Naive thymus-derived CD4-positive, alpha-beta T cell (primary cell): ENCODE data around the gene BAD. TPM values are rescaled to one million over a fixed set of nuclear protein-coding genes. Genes with fewer than 3 reads are reported as not detected.

Experiments used
- ATAC-seq: fragments of 150-1000 bp; cut with Tn5 transposase; 2 replicates; pipeline ENCODE4 v1.10.0; 2021; ENCODE audit warnings: mild to moderate bottlenecking, moderate library complexity
- CTCF ChIA-PET: fragments of 350-600 bp; sonication (Branson Sonifier 250); formaldehyde crosslinking; loops from one replicate; lab custom pipeline; 2021; ENCODE audit warnings: antibody characterized with exemption; lab: Charles Lee
- POLR2A ChIA-PET: fragments of 350-600 bp; sonication (Branson Sonifier 250); formaldehyde crosslinking; loops from one replicate; lab custom pipeline; 2021; ENCODE audit warnings: antibody characterized with exemption, inconsistent platforms; lab: Charles Lee
- DNase-seq, 9 donors: peaks; one replicate each; pipeline versions ENCODE4 v3.0.0 to v3.0.0-alpha.2; 2020 to 2022; ENCODE audit warnings: mixed read lengths in 1 of 9
- H3K27ac ChIP-seq: one replicate; pipeline ENCODE4 v1.7.0; 2013; ENCODE audit warnings: mild to moderate bottlenecking, low read depth, low read length, moderate library complexity
- H3K27me3 ChIP-seq, 2 donors: one replicate each; pipeline ENCODE4 v1.7.0; 2013; ENCODE audit warnings: low read length in 2 of 2, mild to moderate bottlenecking in 2 of 2, moderate library complexity in 2 of 2; ENCODE audit not compliant: control insufficient read depth in 2 of 2, insufficient read depth in 2 of 2
- H3K36me3 ChIP-seq, 3 experiments: 1 replicate in 2 of 3; 2 replicates in 1 of 3; pipeline ENCODE4 v1.7.0; 2013; ENCODE audit warnings: low read length in 3 of 3, mild to moderate bottlenecking in 3 of 3, moderate library complexity in 1 of 3; ENCODE audit not compliant: insufficient read depth in 3 of 3, control insufficient read depth in 2 of 3
- H3K4me1 ChIP-seq, 2 donors: one replicate each; pipeline ENCODE4 v1.7.0; 2013; ENCODE audit warnings: low read length in 2 of 2, mild to moderate bottlenecking in 2 of 2, moderate library complexity in 1 of 2; ENCODE audit not compliant: control insufficient read depth in 2 of 2, insufficient read depth in 2 of 2
- H3K4me3 ChIP-seq: 2 replicates; pipeline ENCODE4 v1.7.0; 2013; ENCODE audit warnings: mild to moderate bottlenecking, low read length
- H3K9me3 ChIP-seq, 3 experiments: 1 replicate in 2 of 3; 2 replicates in 1 of 3; pipeline ENCODE4 v1.7.0; 2013; ENCODE audit warnings: low read length in 3 of 3; ENCODE audit not compliant: control insufficient read depth in 2 of 3
- H3K27ac Mint-ChIP-seq, 9 donors: one replicate each; pipeline ENCODE4 v1.8.0; 2020 to 2022; ENCODE audit warnings: mixed read lengths in 9 of 9, mild to moderate bottlenecking in 8 of 9, moderate library complexity in 5 of 9, inconsistent platforms in 2 of 9
- H3K27me3 Mint-ChIP-seq, 5 donors: one replicate each; pipeline ENCODE4 v1.8.0; 2021 to 2022; ENCODE audit warnings: mixed read lengths in 5 of 5, mild to moderate bottlenecking in 1 of 5
- H3K36me3 Mint-ChIP-seq, 5 donors: one replicate each; pipeline ENCODE4 v1.8.0; 2020 to 2022; ENCODE audit warnings: mixed read lengths in 5 of 5, mild to moderate bottlenecking in 3 of 5, inconsistent platforms in 1 of 5
- H3K4me1 Mint-ChIP-seq, 7 donors: one replicate each; pipeline ENCODE4 v1.8.0; 2020 to 2022; ENCODE audit warnings: mixed read lengths in 7 of 7, mild to moderate bottlenecking in 3 of 7, inconsistent platforms in 1 of 7
- H3K4me3 Mint-ChIP-seq, 10 donors: one replicate each; pipeline ENCODE4 v1.8.0; 2020 to 2022; ENCODE audit warnings: mild to moderate bottlenecking in 10 of 10, mixed read lengths in 10 of 10, moderate library complexity in 6 of 10, inconsistent platforms in 2 of 10
- H3K9me3 Mint-ChIP-seq, 11 donors: one replicate each; pipeline ENCODE4 v1.8.0; 2020 to 2022; ENCODE audit warnings: mixed read lengths in 11 of 11, mild to moderate bottlenecking in 4 of 11, inconsistent platforms in 1 of 11, moderate library complexity in 1 of 11
- intact Hi-C, 2 donors: fragments of 100-400 bp; cut with micrococcal nuclease; formaldehyde crosslinking; loops; one replicate each; pipeline ENCODE4 v1.15.1; 2023
- polyA plus RNA-seq, 2 donors: library from polyadenylated mRNA; unstranded; fragments of 300-500 nt; fragmentation: Illumina TruSeq; gene quantifications; one replicate each; pipeline ENCODE4 v1.2.3, GENCODE V29; 2021
- total RNA-seq, 6 experiments: library from RNA in 5 of 6; stranded (reverse) in 5 of 6; gene quantifications; 1 replicate in 5 of 6; 2 replicates in 1 of 6; pipeline ENCODE4 v1.2.3 and lab custom pipeline; 2021 to 2026

BAD gene
- total and polyA plus RNA-seq, 7 experiments from 2014 or later, result 17.5 to 41.1 (median 25.9) TPM

DNA sequence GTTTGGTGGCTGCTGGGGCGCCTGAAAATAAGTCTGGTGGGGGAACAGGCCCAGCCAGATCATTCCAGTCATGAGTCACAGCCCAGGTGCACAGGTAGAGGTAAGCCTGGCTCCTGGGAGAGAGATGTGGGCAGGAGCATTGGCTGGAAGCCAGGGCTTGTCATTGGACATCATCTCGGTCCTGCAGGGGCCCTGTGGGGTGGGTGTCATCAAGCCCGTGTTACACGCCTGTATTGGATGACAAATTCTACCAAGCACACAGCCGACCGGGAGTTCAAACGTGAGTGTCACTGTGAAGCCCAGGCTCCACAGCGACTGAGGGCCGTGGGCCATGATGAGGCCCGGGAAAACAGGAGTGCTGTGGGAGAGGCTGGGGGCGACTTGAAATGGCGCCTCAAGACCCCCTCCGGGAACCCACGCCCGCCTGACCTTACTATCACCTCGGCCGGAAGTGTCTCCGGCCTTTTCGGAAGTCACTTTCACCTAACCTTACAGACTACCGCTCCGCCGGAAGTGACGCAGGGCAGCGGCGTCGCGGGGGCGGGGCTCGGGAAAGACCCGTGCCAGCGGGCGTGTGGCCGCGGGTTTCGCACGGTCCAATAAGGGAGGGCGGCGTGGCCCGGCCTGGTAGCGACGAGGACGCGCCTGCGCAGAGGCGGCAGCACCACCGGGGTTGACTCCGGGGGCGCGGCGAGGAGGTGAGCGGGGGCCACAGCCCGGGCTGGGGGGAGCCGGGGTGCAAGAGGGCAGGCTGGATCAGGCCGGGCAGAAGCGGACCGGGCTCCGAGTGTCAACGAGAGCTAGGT, 43.8 kb downstream of the BAD start, which contains the start of gene FKBP2:
FKBP2 (plus strand) TSS at position 661 of the 806 bp plus-strand sequence. CDS start 1,293 bp downstream, outside the sequence.
- Mint-ChIP-seq H3K36me3 (peaks cover 0 to 6% (median 0%) of the 10 kb centered on the region in 5 donors), H3K27me3 (no peaks in the 10 kb centered on the region), H3K27ac (peak within 1 kb of the TSS; percentile 97 to 100 (median 99)), H3K4me1 (peaks cover 9 to 46% (median 31%) of the 10 kb centered on the region in 7 donors), H3K4me3 (peak within 1 kb of the TSS; percentile 80 to 95 (median 89)), H3K9me3 (no peaks in the 10 kb centered on the region)
- intact Hi-C loops, result loop anchor here (1.0 to 5.0 kb wide), 17 partner anchors 10 to 507 kb away; partner anchors contain the start of genes DNAJC4 (in 2 of the 2), ESRRA (in 2 of the 2), FERMT3 (in 2 of the 2) and GPR137 (in 2 of the 2)
- POLR2A ChIA-PET, result interaction anchor here (0.6 to 12.3 kb wide), 22 partner anchors 9 to 624 kb away, joined by 3 to 154 read pairs (median 4); partner anchors contain the start of genes DNAJC4, ESRRA, FERMT3 and NUDT22
- Histone ChIP-seq H3K4me3 (peak within 1 kb of the TSS; percentile 73), H3K27me3 (no peaks in the 10 kb centered on the region), H3K27ac (peak within 1 kb of the TSS; percentile 99), H3K4me1 (peaks cover 24 to 28% of the 10 kb centered on the region in 2 donors), H3K36me3 (peaks cover 0 to 30% (median 6%) of the 10 kb centered on the region in 3 experiments), H3K9me3 (no peaks in the 10 kb centered on the region)
- peak; percentile 97 to 99 (median 98) for DNase-seq
- ATAC-seq, result peak; percentile 78
- CTCF ChIA-PET, result interaction anchor here (1.0 to 1.8 kb wide), 6 partner anchors 8 to 64 kb away, joined by 3 to 11 read pairs (median 6); partner anchors contain the start of genes FERMT3, NUDT22, PLCB3 and TRPT1

- peak overlapping the region; percentile 99 for H3K27ac ChIP-seq
- peak overlapping the region; percentile 80 to 95 (median 89) for H3K4me3 Mint-ChIP-seq
- DNase-seq (no peak), ATAC-seq (no peak)
- no peaks in the 10 kb centered on the region for H3K27me3 ChIP-seq
- no peaks in the 10 kb centered on the region for H3K9me3 Mint-ChIP-seq
- peaks cover 27 to 28% of the 10 kb centered on the region in 2 donors for H3K4me1 ChIP-seq
- ChIA-PET CTCF (interaction anchor here (1.6 kb wide), 1 partner anchor 33 kb away, joined by 5 read pairs; the partner anchor contains the start of gene FERMT3), POLR2A (interaction anchor here (0.6 to 6.3 kb wide), 11 partner anchors 9 to 1486 kb away, joined by 3 to 58 read pairs (median 4); partner anchors contain the start of genes BAD, DNAJC4, ESRRA and FERMT3)
- H3K9me3 ChIP-seq, result no peaks in the 10 kb centered on the region
- peak overlapping the region; percentile 97 to 100 (median 99) for H3K27ac Mint-ChIP-seq
- H3K4me1 Mint-ChIP-seq, result peaks cover 14 to 51% (median 32%) of the 10 kb centered on the region in 7 donors
- no peaks in the 10 kb centered on the region for H3K27me3 Mint-ChIP-seq
- H3K36me3 ChIP-seq, result peaks cover 0 to 30% (median 6%) of the 10 kb centered on the region in 3 experiments
- H3K36me3 Mint-ChIP-seq, result peaks cover 0 to 8% (median 0%) of the 10 kb centered on the region in 5 donors
- intact Hi-C loops, result loop anchor here (2.0 to 5.0 kb wide), 6 partner anchors 31 to 507 kb away; partner anchors contain the start of genes BAD (in 1 of the 2), FERMT3 (in 1 of the 2), GPR137 (in 1 of the 2) and MACROD1 (in 1 of the 2)
- H3K4me3 ChIP-seq, result peak overlapping the region; percentile 73
Observed at GRCh38 chr11:64239662-64240434, 44.6 kb downstream of the BAD start.

- ChIA-PET POLR2A (interaction anchor here (0.9 to 6.3 kb wide), 7 partner anchors 8 to 1485 kb away, joined by 3 to 58 read pairs (median 4); partner anchors contain the start of genes DNAJC4, ESRRA, FERMT3 and NUDT22), CTCF (no interaction called here)
- H3K9me3 ChIP-seq, result no peaks in the 10 kb centered on the region
- H3K4me1 ChIP-seq, result peaks cover 25 to 29% of the 10 kb centered on the region in 2 donors
- H3K36me3 Mint-ChIP-seq, result peaks cover 0 to 8% (median 0%) of the 10 kb centered on the region in 5 donors
- peaks cover 14 to 51% (median 32%) of the 10 kb centered on the region in 7 donors for H3K4me1 Mint-ChIP-seq
- peak overlapping the region; percentile 42 for H3K27ac ChIP-seq
- peak overlapping the region in 2 of 10 donors; percentile 38 to 49 for H3K4me3 Mint-ChIP-seq
- peaks cover 0 to 30% (median 6%) of the 10 kb centered on the region in 3 experiments for H3K36me3 ChIP-seq
- intact Hi-C loops, result no loop called here
- H3K27me3 ChIP-seq, result no peaks in the 10 kb centered on the region
- DNase-seq (no peak), ATAC-seq (no peak)
- H3K27ac Mint-ChIP-seq, result peak overlapping the region; percentile 52 to 100 (median 80)
- no peaks in the 10 kb centered on the region for H3K9me3 Mint-ChIP-seq
- H3K27me3 Mint-ChIP-seq, result no peaks in the 10 kb centered on the region
- H3K4me3 ChIP-seq, result no peak overlapping the region
Observed at GRCh38 chr11:64238999-64239398, 45.5 kb downstream of the BAD start.

DNA sequence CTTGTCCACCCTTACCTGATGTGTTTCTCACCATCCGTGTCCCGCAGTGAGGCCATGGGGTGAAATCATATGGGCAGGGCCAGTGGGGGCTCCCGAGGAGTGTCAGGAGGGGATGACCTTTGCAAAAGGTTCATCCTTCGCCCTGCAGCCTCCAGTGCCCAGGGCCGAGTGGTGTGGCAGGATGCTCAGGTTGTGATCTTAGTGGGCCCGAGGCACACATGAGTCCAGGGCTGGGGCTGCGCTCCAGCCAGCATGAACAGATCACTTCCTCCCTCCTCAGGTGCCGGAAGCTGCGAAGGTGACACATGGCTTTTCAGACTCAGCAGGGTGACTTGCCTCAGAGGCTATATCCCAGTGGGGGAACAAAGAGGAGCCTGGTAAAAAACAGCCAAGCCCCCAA, 46.4 kb downstream of the BAD start:
- H3K36me3 Mint-ChIP-seq, result peaks cover 0 to 8% (median 0%) of the 10 kb centered on the region in 5 donors
- Histone ChIP-seq H3K36me3 (peaks cover 0 to 23% (median 6%) of the 10 kb centered on the region in 3 experiments), H3K9me3 (no peaks in the 10 kb centered on the region), H3K4me1 (peaks cover 22 to 36% of the 10 kb centered on the region in 2 donors), H3K27ac (peak overlapping the region; percentile 42), H3K4me3 (no peak overlapping the region), H3K27me3 (no peaks in the 10 kb centered on the region)
- intact Hi-C loops, result no loop called here
- H3K27me3 Mint-ChIP-seq, result no peaks in the 10 kb centered on the region
- no peaks in the 10 kb centered on the region for H3K9me3 Mint-ChIP-seq
- peaks cover 14 to 48% (median 34%) of the 10 kb centered on the region in 7 donors for H3K4me1 Mint-ChIP-seq
- ChIA-PET POLR2A (interaction anchor here (1.2 to 6.3 kb wide), 5 partner anchors 9 to 67 kb away, joined by 3 to 58 read pairs (median 5); partner anchors contain the start of genes ESRRA, FERMT3, NUDT22 and PPP1R14B), CTCF (no interaction called here)
- DNase-seq (no peak), ATAC-seq (no peak)
- H3K4me3 Mint-ChIP-seq, result peak overlapping the region in 2 of 10 donors; percentile 12 to 25
- H3K27ac Mint-ChIP-seq, result peak overlapping the region; percentile 41 to 100 (median 69)

- Mint-ChIP-seq H3K27ac (peak overlapping the region in 7 of 9 donors; percentile 41 to 99 (median 53)), H3K4me3 (peak overlapping the region in 2 of 10 donors; percentile 12 to 45), H3K9me3 (no peaks in the 10 kb centered on the region), H3K36me3 (peaks cover 0 to 8% (median 0%) of the 10 kb centered on the region in 5 donors), H3K4me1 (peaks cover 19 to 45% (median 35%) of the 10 kb centered on the region in 7 donors), H3K27me3 (no peaks in the 10 kb centered on the region)
- no peak for DNase-seq
- intact Hi-C loops, result no loop called here
- Histone ChIP-seq H3K9me3 (no peaks in the 10 kb centered on the region), H3K27ac (no peak overlapping the region), H3K4me1 (peaks cover 22 to 33% of the 10 kb centered on the region in 2 donors), H3K27me3 (no peaks in the 10 kb centered on the region), H3K4me3 (no peak overlapping the region), H3K36me3 (peaks cover 0 to 23% (median 6%) of the 10 kb centered on the region in 3 experiments)
- ChIA-PET POLR2A (interaction anchor here (0.6 to 6.3 kb wide), 3 partner anchors 14 to 31 kb away, joined by 3 to 58 read pairs (median 4); partner anchors contain the start of gene FERMT3), CTCF (interaction anchor here (0.7 to 1.3 kb wide), 2 partner anchors 13 to 20 kb away, joined by 3 read pairs; no protein-coding TSS in a partner anchor)
- no peak for ATAC-seq
Observed at GRCh38 chr11:64237484-64237951, 46.9 kb downstream of the BAD start.
